Thyroid gland (tissue), 4 donors: ENCODE data around the gene NAA30. TPM values are rescaled to one million over a fixed set of nuclear protein-coding genes. Genes with fewer than 3 reads are reported as not detected.
"Not testable (repeated sequence)": the region's sequence is repeated elsewhere in the genome, so short reads cannot be mapped to it uniquely, and the experiment has no call there.

Source experiments
- DNase-seq, 2 donors: peaks; one replicate each; pipeline ENCODE4 v3.0.0-alpha.2; 2019
- H3K27ac ChIP-seq, 3 donors: fragments of 200-600 bp; sonication (generic); 1 replicate in 2 of 3; 2 replicates in 1 of 3; pipeline ENCODE4 v1.5.1; 2016 to 2019; ENCODE audit warnings: mild to moderate bottlenecking in 1 of 3, moderate library complexity in 1 of 3
- H3K27me3 ChIP-seq: fragments of 200-600 bp; sonication (generic); one replicate; pipeline ENCODE4 v1.5.1; 2019
- H3K36me3 ChIP-seq, 2 donors: fragments of 200-600 bp; sonication (generic); one replicate each; pipeline ENCODE4 v1.5.1; 2016 to 2019
- H3K4me1 ChIP-seq, 2 donors: fragments of 200-600 bp; sonication (generic); one replicate each; pipeline ENCODE4 v1.5.1; 2017 to 2019
- H3K4me3 ChIP-seq, 3 donors: fragments of 200-600 bp; sonication (generic); replicated peaks in 1 of 3; 1 replicate in 2 of 3; 2 replicates in 1 of 3; pipeline ENCODE4 v1.5.1; 2016; ENCODE audit warnings: mild to moderate bottlenecking in 1 of 3
- H3K9me3 ChIP-seq: fragments of 200-600 bp; sonication (generic); one replicate; pipeline ENCODE4 v1.5.1; 2017
- POLR2A ChIP-seq, 2 donors: fragments of 450-650 bp; IDR thresholded peaks; one replicate each; pipeline ENCODE4 v1.6.1; 2017; ENCODE audit warnings: antibody characterized with exemption in 2 of 2, mild to moderate bottlenecking in 2 of 2, moderate library complexity in 1 of 2
- WGBS, 2 donors: methylation state at CpG; one replicate each; pipeline ENCODE4 v1.1.5; 2017; 5-methylcytosine and 5-hydroxymethylcytosine counted together
- intact Hi-C: fragments of 100-400 bp; cut with DNase I; formaldehyde crosslinking; loops from one replicate; pipeline ENCODE4 v1.15.1; 2023
- total RNA-seq, 4 donors: library from RNA; depleted of rRNA; stranded (reverse); fragments of >200 nt; gene quantifications; one replicate each; pipeline ENCODE4 v1.2.3, GENCODE V29; 2016
- TF ChIP-seq, protein P1 (sequence below), 6 experiments: fragments of 200-600 bp in 3 of 6; fragments of 450-650 bp in 3 of 6; sonication (generic) in 3 of 6; IDR thresholded peaks; one replicate each; pipeline ENCODE4 v1.5.1; 2016 to 2019; ENCODE audit warnings: antibody characterized with exemption in 6 of 6, mild to moderate bottlenecking in 2 of 6, inconsistent platforms in 1 of 6, moderate library complexity in 1 of 6

Gene NAA30
- total RNA-seq = 10 to 100 TPM; 15.6 to 23.9 (median 19.1) TPM

DNA sequence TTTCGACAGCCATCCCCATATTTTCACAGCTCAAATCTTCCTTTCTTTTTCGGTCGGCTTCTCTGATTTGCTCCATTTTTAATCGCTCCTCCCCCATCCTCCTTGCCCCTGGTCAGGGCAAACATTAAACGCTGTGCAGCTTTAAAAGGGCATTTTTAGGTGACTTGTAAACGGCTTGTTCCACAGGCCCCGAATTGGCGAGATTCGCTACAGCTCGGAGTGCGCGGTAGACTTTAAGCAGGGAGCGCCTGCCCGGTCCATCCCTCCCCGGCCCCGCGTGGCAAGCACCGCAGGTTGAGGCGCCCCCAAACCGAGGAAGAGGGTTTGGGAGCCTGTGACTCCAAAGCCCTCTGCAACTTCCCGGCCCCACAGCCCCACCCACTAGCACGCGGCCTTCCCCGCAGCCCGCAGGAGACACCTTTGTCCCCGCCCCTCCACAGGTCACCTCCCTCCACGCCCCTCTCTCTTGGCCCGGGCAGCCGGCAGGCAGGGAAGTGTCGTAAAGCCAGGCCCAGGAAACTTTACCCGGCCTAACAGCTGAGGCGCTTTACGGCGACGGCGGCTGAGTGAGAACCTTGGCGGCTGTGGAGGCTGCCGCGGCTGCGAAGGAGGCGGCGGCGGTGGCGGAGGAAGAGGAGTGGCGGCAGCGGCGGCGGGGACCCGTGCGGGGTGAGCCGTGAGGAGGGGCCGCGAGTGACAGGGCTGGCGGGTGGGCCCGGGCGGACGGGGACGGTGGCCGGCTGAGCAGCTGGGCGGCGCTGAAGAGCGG is at the start of gene NAA30:
Gene NAA30 (plus strand): TSS at position 550 of the 769 bp plus-strand sequence. CDS start 372 bp downstream, outside the sequence.
- WGBS, 2 donors = 1% methylated on average over 30 to 44 of the region's 62 CpGs

DNA sequence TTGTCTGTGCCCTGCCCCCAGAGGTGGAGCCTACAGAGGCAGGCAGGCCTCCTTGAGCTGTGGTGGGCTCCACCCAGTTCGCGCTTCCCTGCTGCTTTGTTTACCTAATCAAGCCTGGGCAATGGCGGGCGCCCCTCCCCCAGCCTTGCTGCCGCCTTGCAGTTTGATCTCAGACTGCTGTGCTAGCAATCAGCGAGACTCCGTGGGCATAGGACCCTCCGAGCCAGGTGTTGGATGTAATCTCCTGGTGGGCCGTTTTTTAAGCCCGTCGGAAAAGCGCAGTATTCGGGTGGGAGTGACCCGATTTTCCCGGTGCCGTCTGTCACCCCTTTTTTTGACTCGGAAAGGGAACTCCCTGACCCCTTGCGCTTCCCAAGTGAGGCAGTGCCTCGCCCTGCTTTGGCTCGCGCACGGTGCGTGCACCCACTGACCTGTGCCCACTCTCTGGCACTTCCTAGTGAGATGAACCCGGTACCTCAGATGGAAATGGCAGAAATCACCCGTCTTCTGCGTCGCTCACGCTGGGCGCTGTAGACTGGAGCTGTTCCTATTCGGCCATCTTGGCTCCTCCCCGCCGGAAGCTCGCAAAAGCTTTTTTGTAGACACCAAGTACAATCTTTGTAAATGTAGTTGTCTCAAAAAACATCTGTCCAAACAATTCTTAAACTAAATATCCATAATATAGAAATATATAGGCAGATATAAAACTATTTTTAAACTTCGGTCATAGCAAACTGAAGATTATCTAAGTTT is 46.7 kb upstream of the NAA30 start:
- intact Hi-C loops, H3K4me1 ChIP-seq, H3K36me3 ChIP-seq, H3K27ac ChIP-seq, H3K4me3 ChIP-seq, H3K9me3 ChIP-seq, DNase-seq, H3K27me3 ChIP-seq: not testable (repeated sequence)
- WGBS, 2 donors = 72 to 76% methylated on average over 33 to 34 of the region's 34 CpGs

More for the DNA sequence above, at the start of gene NAA30:
- Histone ChIP-seq H3K36me3 (no peaks in the 10 kb centered on the region), H3K4me3 (peak within 1 kb of the TSS; percentile 67 to 89 (median 79)), H3K27ac (peak within 1 kb of the TSS; percentile 42 to 88 (median 73)), H3K9me3 (no peaks in the 10 kb centered on the region), H3K4me1 (peaks cover 12 to 25% of the 10 kb centered on the region in 2 donors), H3K27me3 (no peaks in the 10 kb centered on the region)
- intact Hi-C loops = no loop called here
- peak; percentile 95 to 97 for DNase-seq
- TF ChIP-seq POLR2A (IDR thresholded peaks at IDR 0.05) = peak in 1 of 2 donors; percentile 81
- TF ChIP-seq, protein P1, sequence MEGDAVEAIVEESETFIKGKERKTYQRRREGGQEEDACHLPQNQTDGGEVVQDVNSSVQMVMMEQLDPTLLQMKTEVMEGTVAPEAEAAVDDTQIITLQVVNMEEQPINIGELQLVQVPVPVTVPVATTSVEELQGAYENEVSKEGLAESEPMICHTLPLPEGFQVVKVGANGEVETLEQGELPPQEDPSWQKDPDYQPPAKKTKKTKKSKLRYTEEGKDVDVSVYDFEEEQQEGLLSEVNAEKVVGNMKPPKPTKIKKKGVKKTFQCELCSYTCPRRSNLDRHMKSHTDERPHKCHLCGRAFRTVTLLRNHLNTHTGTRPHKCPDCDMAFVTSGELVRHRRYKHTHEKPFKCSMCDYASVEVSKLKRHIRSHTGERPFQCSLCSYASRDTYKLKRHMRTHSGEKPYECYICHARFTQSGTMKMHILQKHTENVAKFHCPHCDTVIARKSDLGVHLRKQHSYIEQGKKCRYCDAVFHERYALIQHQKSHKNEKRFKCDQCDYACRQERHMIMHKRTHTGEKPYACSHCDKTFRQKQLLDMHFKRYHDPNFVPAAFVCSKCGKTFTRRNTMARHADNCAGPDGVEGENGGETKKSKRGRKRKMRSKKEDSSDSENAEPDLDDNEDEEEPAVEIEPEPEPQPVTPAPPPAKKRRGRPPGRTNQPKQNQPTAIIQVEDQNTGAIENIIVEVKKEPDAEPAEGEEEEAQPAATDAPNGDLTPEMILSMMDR (IDR thresholded peaks at IDR 0.05) = peak in 1 of 6 experiments; percentile 3

DNA sequence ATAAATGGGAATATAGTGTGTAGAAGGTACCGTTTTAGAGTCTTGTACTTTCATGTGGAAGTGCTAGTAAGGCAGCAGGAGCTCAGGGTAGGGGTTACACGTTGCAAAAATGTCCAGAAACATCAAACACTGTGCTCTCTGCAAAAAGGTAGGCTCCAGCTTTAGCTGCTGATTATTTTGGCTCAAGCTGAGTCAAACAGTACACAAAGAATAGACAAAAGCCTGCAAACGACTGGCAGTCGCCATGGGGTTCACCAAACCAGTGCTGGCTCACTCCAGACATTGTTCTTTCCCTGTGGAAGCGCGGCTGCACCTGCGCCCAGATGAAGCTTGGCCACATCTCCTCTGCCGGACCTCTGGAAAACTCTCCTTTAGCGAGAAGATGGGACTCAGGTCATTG is 45.3 kb upstream of the NAA30 start:
- TF ChIP-seq POLR2A (IDR thresholded peaks at IDR 0.05) = no peak
- TF ChIP-seq, protein P1 (IDR thresholded peaks at IDR 0.05) = no peak
- Histone ChIP-seq H3K9me3 (no peaks in the 10 kb centered on the region), H3K36me3 (no peaks in the 10 kb centered on the region), H3K4me3 (no peak overlapping the region), H3K27me3 (no peaks in the 10 kb centered on the region), H3K4me1 (no peaks in the 10 kb centered on the region), H3K27ac (no peak overlapping the region)
- WGBS, 2 donors = 85 to 86% methylated on average over 9 of the region's 9 CpGs
- no peak for DNase-seq
- intact Hi-C loops = no loop called here

DNA sequence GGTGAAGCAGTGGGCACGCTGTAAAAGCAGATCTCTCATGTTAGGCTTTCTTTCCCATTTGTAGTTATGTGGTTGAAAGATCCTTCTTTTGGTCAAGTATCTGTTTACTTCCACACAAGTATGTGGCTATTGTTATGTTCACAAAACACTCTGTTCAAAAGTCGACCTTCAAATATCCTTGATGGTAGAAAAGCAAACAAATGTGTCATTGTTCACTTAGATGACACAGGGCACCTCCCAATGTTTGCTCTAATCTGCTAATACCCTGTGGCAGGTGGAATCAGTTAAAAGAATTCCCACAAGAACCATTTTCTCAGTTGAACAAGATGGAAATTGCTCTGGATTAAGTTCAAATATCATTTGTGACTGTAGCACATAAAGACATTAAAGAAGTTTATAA is 43.6 kb upstream of the NAA30 start:
- Histone ChIP-seq H3K9me3 (no peaks in the 10 kb centered on the region), H3K4me1 (no peaks in the 10 kb centered on the region), H3K27ac (no peak overlapping the region), H3K4me3 (no peak overlapping the region), H3K36me3 (no peaks in the 10 kb centered on the region), H3K27me3 (no peaks in the 10 kb centered on the region)
- WGBS, 2 donors = 27 to 38% methylated on average over 2 of the region's 2 CpGs
- TF ChIP-seq POLR2A (IDR thresholded peaks at IDR 0.05) = no peak
- TF ChIP-seq, protein P1 (IDR thresholded peaks at IDR 0.05) = no peak
- intact Hi-C loops = no loop called here
- no peak for DNase-seq

DNA sequence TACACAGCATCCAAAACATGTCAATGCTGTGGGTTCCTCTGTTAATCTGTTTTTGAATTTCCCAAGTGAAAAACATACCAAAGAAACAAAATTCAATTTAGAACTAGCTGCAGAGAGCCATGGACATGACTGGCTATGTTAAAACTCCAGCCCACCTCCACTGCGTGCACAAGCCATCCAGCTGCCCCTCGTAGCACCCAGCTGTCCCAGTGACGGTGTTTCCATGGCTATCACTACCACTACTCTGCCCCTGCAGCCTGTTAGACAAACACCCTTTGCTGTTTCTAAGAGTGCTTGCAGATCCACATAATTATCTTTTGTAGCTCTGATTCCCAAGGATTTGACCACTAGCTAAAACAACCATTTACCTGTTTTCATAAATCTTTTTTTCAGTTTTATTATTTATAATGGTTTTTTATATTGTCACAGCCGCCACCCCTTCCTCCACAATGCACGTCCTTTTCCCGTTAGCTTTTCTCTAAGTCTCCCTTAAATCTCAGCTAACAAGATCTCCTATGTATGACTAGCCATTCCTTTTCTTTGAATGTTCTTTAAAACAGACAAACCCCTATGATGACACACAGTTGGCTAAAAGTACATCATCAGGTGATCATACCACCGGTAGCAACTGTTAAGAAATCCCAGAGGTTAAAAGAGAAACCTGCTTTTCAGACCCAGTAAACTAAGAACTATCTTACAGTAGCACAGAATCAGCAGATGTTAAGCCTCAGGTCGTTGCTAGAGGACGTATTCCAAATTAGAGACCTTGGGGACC is 37.8 kb upstream of the NAA30 start:
- 60 to 61% methylated on average over 9 of the region's 9 CpGs for WGBS, 2 donors
- intact Hi-C loops = no loop called here

More for the DNA sequence above, 37.8 kb upstream of the NAA30 start:
- no peaks in the 10 kb centered on the region for H3K27me3 ChIP-seq
- no peaks in the 10 kb centered on the region for H3K36me3 ChIP-seq
- H3K27ac ChIP-seq = no peak overlapping the region
- TF ChIP-seq POLR2A (IDR thresholded peaks at IDR 0.05) = no peak
- TF ChIP-seq, protein P1 (IDR thresholded peaks at IDR 0.05) = no peak
- H3K4me1 ChIP-seq = no peaks in the 10 kb centered on the region
- H3K4me3 ChIP-seq = no peak overlapping the region
- no peaks in the 10 kb centered on the region for H3K9me3 ChIP-seq
- DNase-seq = no peak
